GM12865 (cell line): ENCODE measurements around the gene NDST4.

Source experiments
- DNase-seq: peaks from one replicate; pipeline ENCODE4 v3.0.0; 2010; ENCODE audit warnings: low read depth
- H3K4me3 ChIP-seq: 2 replicates; pipeline ENCODE4 v1.5.1; 2011; ENCODE audit warnings: mild to moderate bottlenecking, low read depth, low read length, control low read depth
- CTCF ChIP-seq: IDR thresholded peaks from 2 replicates; pipeline ENCODE4 v1.5.1; 2011; ENCODE audit warnings: low read length, control low read depth, low read depth, inconsistent platforms; ENCODE audit not compliant: insufficient read depth; ENCODE audit errors: missing control alignments

The NDST4 gene

GRCh38 chr4:114886761-114887160 is 226.7 kb downstream of the NDST4 start:
- no peak for TF ChIP-seq CTCF
- no peak for DNase-seq
- no peak overlapping the region for H3K4me3 ChIP-seq

DNA sequence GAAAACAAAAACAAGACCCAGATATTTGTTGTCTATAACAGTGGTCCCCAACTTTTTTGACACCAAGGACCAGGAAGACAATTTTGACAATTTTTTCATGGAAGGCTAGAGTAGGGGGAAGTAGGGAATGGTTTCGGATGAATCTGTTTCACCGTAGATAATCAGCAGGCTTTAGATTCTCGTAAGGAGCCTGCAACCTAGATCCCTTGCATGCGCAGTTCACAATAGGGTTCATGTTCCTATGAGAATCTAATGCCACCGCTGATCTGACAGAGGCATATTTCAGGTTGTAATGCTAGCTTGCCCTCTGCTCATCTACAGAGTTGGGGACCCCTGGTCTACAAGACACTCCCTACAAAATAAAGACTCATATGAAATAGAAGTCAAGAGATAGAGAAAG is 229.8 kb downstream of the NDST4 start:
- no peak overlapping the region for H3K4me3 ChIP-seq
- TF ChIP-seq CTCF, result no peak
- DNase-seq, result no peak

DNA sequence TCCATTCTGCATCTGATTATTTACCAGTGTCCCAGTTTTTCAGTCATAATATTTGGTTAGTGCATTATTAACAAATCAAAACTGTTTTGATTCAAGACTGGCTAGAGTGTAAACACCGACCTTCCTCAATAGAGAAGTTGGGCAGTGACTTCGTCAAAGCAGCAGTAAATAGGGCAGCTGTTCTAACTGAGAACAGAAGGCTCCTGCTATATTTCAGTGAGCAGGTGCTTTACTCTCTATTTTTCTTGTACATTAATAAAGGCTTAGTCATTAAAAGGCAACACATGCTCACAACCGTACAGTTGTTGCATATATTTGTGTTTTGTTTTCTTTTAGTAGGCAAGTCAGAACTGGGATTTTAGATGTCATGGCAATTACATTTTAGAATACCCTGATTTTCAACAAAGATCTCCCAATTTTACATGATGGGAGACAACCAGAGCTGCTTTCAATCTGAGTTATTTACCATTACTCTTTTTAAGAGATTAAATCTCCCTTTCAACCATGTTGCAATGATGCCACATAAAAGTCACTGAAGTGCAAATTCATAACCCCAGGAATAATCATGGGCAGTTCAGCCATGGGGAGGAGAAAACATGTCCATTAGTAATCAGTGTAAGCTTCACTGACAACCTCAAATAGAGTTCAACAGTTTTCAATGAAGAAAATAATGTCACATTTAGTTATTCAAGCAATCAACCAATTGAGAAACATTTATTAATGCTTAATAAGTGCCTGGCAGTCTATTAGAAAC is 233.3 kb downstream of the NDST4 start:
- DNase-seq, result no peak
- H3K4me3 ChIP-seq, result no peak overlapping the region
- TF ChIP-seq CTCF, result no peak

DNA sequence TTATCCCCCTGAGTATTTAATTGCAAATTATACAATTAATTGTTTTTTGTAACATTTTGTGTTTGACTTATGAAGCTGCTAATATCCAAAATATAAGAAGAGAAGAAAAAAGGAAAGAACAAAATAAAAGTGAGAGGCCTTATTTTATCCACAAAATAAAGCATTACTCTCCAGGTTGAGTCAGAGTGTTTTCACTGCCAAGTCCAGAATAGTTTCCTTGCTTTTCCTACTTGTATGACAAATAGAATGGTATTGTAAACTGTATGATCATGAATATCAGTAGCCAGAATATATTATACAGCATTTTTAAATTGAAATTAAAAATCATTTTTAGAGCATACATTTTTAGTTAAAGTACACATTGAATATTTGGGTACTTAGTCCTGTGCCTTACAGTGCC is 237.8 kb downstream of the NDST4 start:
- no peak for TF ChIP-seq CTCF
- no peak overlapping the region for H3K4me3 ChIP-seq
- no peak for DNase-seq

GRCh38 chr4:114874321-114874720 is 239.1 kb downstream of the NDST4 start:
- no peak overlapping the region for H3K4me3 ChIP-seq
- TF ChIP-seq CTCF, result no peak

GRCh38 chr4:114870987-114871386 is 242.4 kb downstream of the NDST4 start:
- TF ChIP-seq CTCF, result no peak
- no peak for DNase-seq
- H3K4me3 ChIP-seq, result no peak overlapping the region

More at GRCh38 chr4:114874321-114874720, 239.1 kb downstream of the NDST4 start:
- no peak for DNase-seq
